HepG2 (cell line): ENCODE data around the gene ADAM15. TPM values are rescaled to one million over a fixed set of nuclear protein-coding genes. Genes with fewer than 3 reads are reported as not detected.

Experiments
- ATF2 ChIP-seq: sonication (generic); formaldehyde crosslinking; IDR thresholded peaks from 2 replicates; pipeline ENCODE4 v1.4.0; 2020; ENCODE audit warnings: missing genetic modification reagents
- IRX3 ChIP-seq: sonication (generic); formaldehyde crosslinking; IDR thresholded peaks from 2 replicates; pipeline ENCODE4 v1.8.1; 2023; ENCODE audit warnings: mild to moderate bottlenecking, low read depth, missing genetic modification reagents, borderline replicate concordance
- SIN3A ChIP-seq: IDR thresholded peaks from 2 replicates; pipeline ENCODE4 v1.6.1; 2011; ENCODE audit warnings: low read depth, mild to moderate bottlenecking, control low read depth, low read length, borderline replicate concordance
- ZNF354B ChIP-seq: sonication (generic); formaldehyde crosslinking; IDR thresholded peaks from 2 replicates; pipeline ENCODE4 v1.8.0; 2022; ENCODE audit warnings: mild to moderate bottlenecking, missing genetic modification reagents
- ZNF574 ChIP-seq: sonication (generic); formaldehyde crosslinking; IDR thresholded peaks from 2 replicates; pipeline ENCODE4 v1.4.0; 2020; ENCODE audit warnings: missing genetic modification reagents
- ZNF766 ChIP-seq: sonication (generic); formaldehyde crosslinking; IDR thresholded peaks from 2 replicates; pipeline ENCODE4 v1.5.0; 2020; ENCODE audit warnings: missing genetic modification reagents, borderline replicate concordance
- polyA plus RNA-seq, 8 experiments: library from polyadenylated mRNA; depleted of rRNA in 3 of 8; stranded (reverse) in 7 of 8; unstranded in 1 of 8; fragments of >200 nt; fragmentation: Illumina TruSeq in 4 of 8; extraction: Trizol in 4 of 8; gene quantifications; 2 replicates each; pipeline versions ENCODE4 v1.2.1 to v1.2.3, GENCODE V29; 2011 to 2016; ENCODE audit warnings: low read depth in 4 of 8, missing spikeins in 1 of 8, mixed read lengths in 1 of 8; ENCODE audit not compliant: insufficient read depth in 1 of 8
- total RNA-seq, 5 experiments: library from RNA; depleted of rRNA; stranded (reverse); fragments of >200 nt; fragmentation: Illumina TruSeq; extraction: Trizol; gene quantifications; 2 replicates each; pipeline ENCODE4 v1.2.3, GENCODE V29; 2016; ENCODE audit warnings: low read depth in 1 of 5
- TF ChIP-seq, protein P1 (sequence below): sonication (generic); formaldehyde crosslinking; IDR thresholded peaks from 2 replicates; pipeline ENCODE4 v1.4.0; 2020; ENCODE audit warnings: mild to moderate bottlenecking, missing genetic modification reagents
- TF ChIP-seq, protein P2 (sequence below): IDR thresholded peaks from 2 replicates; pipeline ENCODE4 v1.6.1; 2012; ENCODE audit warnings: low read depth, low read length, improper control_type of control experiment
- TF ChIP-seq, protein P3 (sequence below), 2 experiments: fragments of 450-650 bp in 1 of 2; sonication (generic) in 1 of 2; formaldehyde crosslinking in 1 of 2; IDR thresholded peaks; 2 replicates each; pipeline versions ENCODE4 v1.6.1 to v1.8.0; 2016 to 2022; ENCODE audit warnings: antibody characterized with exemption in 1 of 2, mild to moderate bottlenecking in 1 of 2, missing genetic modification reagents in 1 of 2

The ADAM15 gene
- total and polyA plus RNA-seq, 2 of the 13 experiments (the other 11 are each of a cell fraction or from before 2014, with no cell fraction given), result 17.9 to 25.6 TPM

GRCh38 chr1:155084722-155085503, 33.8 kb downstream of the ADAM15 start (continued):
- TF ChIP-seq ATF2 (CRISPR knock-in tag), result peak; percentile 54
- TF ChIP-seq, protein P1, sequence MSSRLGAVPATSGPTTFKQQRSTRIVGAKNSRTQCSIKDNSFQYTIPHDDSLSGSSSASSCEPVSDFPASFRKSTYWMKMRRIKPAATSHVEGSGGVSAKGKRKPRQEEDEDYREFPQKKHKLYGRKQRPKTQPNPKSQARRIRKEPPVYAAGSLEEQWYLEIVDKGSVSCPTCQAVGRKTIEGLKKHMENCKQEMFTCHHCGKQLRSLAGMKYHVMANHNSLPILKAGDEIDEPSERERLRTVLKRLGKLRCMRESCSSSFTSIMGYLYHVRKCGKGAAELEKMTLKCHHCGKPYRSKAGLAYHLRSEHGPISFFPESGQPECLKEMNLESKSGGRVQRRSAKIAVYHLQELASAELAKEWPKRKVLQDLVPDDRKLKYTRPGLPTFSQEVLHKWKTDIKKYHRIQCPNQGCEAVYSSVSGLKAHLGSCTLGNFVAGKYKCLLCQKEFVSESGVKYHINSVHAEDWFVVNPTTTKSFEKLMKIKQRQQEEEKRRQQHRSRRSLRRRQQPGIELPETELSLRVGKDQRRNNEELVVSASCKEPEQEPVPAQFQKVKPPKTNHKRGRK, result no peak
- TF ChIP-seq, protein P2, sequence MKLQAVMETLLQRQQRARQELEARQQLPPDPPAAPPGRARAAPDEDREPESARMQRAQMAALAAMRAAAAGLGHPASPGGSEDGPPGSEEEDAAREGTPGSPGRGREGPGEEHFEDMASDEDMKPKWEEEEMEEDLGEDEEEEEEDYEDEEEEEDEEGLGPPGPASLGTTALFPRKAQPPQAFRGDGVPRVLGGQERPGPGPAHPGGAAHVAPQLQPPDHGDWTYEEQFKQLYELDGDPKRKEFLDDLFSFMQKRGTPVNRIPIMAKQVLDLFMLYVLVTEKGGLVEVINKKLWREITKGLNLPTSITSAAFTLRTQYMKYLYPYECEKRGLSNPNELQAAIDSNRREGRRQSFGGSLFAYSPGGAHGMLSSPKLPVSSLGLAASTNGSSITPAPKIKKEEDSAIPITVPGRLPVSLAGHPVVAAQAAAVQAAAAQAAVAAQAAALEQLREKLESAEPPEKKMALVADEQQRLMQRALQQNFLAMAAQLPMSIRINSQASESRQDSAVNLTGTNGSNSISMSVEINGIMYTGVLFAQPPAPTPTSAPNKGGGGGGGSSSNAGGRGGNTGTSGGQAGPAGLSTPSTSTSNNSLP, result no peak
- TF ChIP-seq ZNF354B (CRISPR knock-in tag), result no peak
- TF ChIP-seq ZNF574 (CRISPR knock-in tag), result peak; percentile 78
- peak; percentile 45; the same call in 1 of the 2 replicates for TF ChIP-seq SIN3A
- no peak for TF ChIP-seq ZNF766
- no peak for TF ChIP-seq IRX3
- TF ChIP-seq, protein P3, sequence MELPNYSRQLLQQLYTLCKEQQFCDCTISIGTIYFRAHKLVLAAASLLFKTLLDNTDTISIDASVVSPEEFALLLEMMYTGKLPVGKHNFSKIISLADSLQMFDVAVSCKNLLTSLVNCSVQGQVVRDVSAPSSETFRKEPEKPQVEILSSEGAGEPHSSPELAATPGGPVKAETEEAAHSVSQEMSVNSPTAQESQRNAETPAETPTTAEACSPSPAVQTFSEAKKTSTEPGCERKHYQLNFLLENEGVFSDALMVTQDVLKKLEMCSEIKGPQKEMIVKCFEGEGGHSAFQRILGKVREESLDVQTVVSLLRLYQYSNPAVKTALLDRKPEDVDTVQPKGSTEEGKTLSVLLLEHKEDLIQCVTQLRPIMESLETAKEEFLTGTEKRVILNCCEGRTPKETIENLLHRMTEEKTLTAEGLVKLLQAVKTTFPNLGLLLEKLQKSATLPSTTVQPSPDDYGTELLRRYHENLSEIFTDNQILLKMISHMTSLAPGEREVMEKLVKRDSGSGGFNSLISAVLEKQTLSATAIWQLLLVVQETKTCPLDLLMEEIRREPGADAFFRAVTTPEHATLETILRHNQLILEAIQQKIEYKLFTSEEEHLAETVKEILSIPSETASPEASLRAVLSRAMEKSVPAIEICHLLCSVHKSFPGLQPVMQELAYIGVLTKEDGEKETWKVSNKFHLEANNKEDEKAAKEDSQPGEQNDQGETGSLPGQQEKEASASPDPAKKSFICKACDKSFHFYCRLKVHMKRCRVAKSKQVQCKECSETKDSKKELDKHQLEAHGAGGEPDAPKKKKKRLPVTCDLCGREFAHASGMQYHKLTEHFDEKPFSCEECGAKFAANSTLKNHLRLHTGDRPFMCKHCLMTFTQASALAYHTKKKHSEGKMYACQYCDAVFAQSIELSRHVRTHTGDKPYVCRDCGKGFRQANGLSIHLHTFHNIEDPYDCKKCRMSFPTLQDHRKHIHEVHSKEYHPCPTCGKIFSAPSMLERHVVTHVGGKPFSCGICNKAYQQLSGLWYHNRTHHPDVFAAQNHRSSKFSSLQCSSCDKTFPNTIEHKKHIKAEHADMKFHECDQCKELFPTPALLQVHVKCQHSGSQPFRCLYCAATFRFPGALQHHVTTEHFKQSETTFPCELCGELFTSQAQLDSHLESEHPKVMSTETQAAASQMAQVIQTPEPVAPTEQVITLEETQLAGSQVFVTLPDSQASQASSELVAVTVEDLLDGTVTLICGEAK (IDR thresholded peaks at IDR 0.05), result no peak
- TF ChIP-seq, protein P3 (CRISPR knock-in tag; IDR thresholded peaks at IDR 0.05), result no peak
